ENCODE data around the gene NCAPH2. TPM values are rescaled to one million over a fixed set of nuclear protein-coding genes. Genes with fewer than 3 reads are reported as not detected.

Gene NCAPH2
- total RNA-seq, 2 donors from 2014 or later = 30.6 to 35.9 TPM

DNA sequence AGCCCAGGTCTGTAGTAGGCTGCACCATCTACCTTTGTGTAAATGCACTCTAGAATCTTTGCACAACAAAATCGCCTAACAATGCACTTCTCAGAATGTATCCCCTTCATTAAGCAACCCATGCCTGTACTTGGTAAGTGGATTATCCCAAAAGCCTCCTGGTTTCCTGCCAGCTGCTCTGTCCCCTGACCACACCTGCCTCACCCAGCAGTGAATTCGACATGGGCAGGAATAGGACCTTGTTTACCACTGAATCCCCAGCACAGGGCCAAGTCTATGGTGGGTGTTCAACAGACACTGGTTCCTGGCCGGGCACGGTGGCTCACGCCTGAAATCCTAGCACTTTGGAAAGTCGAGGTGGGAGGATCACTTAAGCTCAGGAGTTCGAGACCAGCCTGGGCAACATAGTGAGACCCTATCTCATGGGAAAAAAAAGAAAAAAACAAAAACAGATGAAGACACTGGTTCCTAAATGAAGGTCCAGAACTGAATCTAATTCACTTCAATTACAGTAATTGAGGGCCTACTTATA, 59.8 kb downstream of the NCAPH2 start:
- Histone ChIP-seq H3K4me1 (peaks cover 34% of the 10 kb centered on the region), H3K27me3 (no peaks in the 10 kb centered on the region), H3K27ac (no peak overlapping the region), H3K36me3 (replicated peaks in 1 of 2; ENCODE audit: insufficient read depth in 1 of 2, low read depth in 2 of 2) (no peaks in the 10 kb centered on the region), H3K9me3 (no peaks in the 10 kb centered on the region), H3K4me3 (no peak overlapping the region)
- TF ChIP-seq, protein P1, sequence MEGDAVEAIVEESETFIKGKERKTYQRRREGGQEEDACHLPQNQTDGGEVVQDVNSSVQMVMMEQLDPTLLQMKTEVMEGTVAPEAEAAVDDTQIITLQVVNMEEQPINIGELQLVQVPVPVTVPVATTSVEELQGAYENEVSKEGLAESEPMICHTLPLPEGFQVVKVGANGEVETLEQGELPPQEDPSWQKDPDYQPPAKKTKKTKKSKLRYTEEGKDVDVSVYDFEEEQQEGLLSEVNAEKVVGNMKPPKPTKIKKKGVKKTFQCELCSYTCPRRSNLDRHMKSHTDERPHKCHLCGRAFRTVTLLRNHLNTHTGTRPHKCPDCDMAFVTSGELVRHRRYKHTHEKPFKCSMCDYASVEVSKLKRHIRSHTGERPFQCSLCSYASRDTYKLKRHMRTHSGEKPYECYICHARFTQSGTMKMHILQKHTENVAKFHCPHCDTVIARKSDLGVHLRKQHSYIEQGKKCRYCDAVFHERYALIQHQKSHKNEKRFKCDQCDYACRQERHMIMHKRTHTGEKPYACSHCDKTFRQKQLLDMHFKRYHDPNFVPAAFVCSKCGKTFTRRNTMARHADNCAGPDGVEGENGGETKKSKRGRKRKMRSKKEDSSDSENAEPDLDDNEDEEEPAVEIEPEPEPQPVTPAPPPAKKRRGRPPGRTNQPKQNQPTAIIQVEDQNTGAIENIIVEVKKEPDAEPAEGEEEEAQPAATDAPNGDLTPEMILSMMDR (IDR thresholded peaks at IDR 0.05) = no peak
- no peak for TF ChIP-seq POLR2A (IDR thresholded peaks at IDR 0.05)
- no peak for DNase-seq
- no peak for ATAC-seq
- intact Hi-C loops (cut with DNase I) = no loop called here
- 89 to 91% methylated on average over 7 of the region's 7 CpGs for WGBS, 2 donors

DNA sequence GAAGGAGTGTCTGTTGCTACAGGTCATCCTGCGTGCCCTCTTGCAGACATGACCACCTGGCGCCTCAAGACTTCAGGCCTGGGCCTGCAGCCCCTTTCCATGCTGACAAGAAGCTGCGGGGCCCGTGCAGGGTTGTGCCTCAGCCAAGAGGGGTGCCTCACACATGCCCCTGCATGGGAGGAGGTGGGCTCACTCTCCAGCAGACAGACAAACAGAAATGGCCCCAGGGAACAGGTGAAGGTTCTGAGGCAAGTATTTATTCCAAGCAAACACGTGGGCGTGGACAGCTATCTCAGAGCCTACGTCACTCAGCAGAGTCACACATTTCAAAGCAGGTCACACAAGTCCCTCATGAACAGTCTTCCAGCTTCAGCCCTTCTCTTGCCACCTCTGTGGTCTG, 60.6 kb downstream of the NCAPH2 start:
- Histone ChIP-seq H3K9me3 (no peaks in the 10 kb centered on the region), H3K36me3 (replicated peaks in 1 of 2; ENCODE audit: insufficient read depth in 1 of 2, low read depth in 2 of 2) (no peaks in the 10 kb centered on the region), H3K27me3 (no peaks in the 10 kb centered on the region), H3K4me1 (peaks cover 29% of the 10 kb centered on the region), H3K4me3 (no peak overlapping the region), H3K27ac (peak overlapping the region in 2 of 4 donors; percentile 30 to 66)
- intact Hi-C loops (cut with DNase I) = no loop called here
- TF ChIP-seq POLR2A (IDR thresholded peaks at IDR 0.05) = no peak
- TF ChIP-seq, protein P1 (IDR thresholded peaks at IDR 0.05) = no peak
- ATAC-seq (peak; percentile 64), DNase-seq (peak in 3 of 4 donors; percentile 45 to 66 (median 56))
- WGBS, 2 donors = 70 to 78% methylated on average over 7 of the region's 7 CpGs

DNA sequence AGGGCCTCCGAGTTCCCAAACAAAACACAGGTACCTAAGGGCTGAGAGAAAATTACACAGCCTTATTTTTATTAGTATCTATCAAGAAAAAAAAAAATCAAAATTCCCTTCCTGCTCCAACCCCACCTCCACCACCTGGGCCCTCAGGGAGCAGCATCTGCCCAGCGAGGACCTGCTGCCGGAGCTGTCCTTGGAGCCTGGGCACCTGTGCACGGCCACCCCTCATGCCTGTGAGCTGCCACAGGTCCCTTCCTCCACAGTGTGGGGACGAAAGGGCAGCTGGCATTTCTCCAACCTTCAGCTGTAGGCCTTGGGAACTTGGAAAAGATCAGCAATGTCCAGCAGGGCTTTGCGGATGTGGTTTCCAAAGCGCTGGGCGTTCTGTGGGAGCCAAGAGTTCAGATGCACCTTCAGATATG, 61.0 kb downstream of the NCAPH2 start:
- Histone ChIP-seq H3K27me3 (no peaks in the 10 kb centered on the region), H3K4me1 (peaks cover 24% of the 10 kb centered on the region), H3K4me3 (no peak overlapping the region), H3K36me3 (replicated peaks in 1 of 2; ENCODE audit: insufficient read depth in 1 of 2, low read depth in 2 of 2) (no peaks in the 10 kb centered on the region), H3K27ac (peak overlapping the region in 2 of 4 donors; percentile 30 to 66), H3K9me3 (no peaks in the 10 kb centered on the region)
- ATAC-seq = peak; percentile 47
- TF ChIP-seq POLR2A (IDR thresholded peaks at IDR 0.05) = no peak
- TF ChIP-seq, protein P1 (IDR thresholded peaks at IDR 0.05) = no peak
- intact Hi-C loops (cut with DNase I) = no loop called here
- DNase-seq = peak; percentile 46 to 80 (median 72)
- WGBS, 2 donors = 38 to 44% methylated on average over 8 of the region's 8 CpGs

DNA sequence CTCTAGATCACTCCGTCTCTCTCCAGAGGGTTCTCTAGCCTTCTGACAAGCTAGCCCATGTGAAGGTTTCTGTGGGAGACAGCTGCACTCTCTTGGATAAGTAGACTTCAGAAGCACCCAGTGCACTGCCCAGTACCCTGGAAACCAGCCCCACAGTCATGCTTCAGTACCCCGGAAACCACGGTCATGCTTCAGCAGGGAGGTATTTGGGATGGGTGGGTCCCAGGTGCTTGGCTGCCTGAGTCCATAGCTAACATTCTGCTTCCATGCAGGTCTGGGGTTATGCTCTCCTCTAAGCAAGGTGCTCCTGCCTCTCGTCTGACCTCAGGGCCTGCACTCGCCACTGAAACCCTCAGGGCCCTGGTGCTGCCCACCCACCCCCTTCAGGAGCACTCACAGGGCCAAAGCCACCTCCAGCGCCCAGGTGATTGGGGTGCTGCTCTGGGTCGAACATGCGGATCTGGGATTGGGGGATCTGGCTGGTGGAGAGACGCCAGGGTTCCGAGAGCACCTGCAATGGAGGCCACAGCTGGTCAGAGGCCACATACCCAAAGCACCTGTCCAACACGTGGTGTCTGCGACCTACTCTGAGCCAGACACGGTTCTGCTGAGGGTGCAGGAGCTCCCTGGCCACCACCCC, 62.0 kb downstream of the NCAPH2 start:
- DNase-seq (no peak), ATAC-seq (no peak)
- Histone ChIP-seq H3K4me1 (peaks cover 18% of the 10 kb centered on the region), H3K4me3 (no peak overlapping the region), H3K9me3 (no peaks in the 10 kb centered on the region), H3K27ac (no peak overlapping the region), H3K27me3 (no peaks in the 10 kb centered on the region), H3K36me3 (replicated peaks in 1 of 2; ENCODE audit: insufficient read depth in 1 of 2, low read depth in 2 of 2) (no peaks in the 10 kb centered on the region)
- TF ChIP-seq, protein P1 (IDR thresholded peaks at IDR 0.05) = no peak
- TF ChIP-seq POLR2A (IDR thresholded peaks at IDR 0.05) = no peak
- intact Hi-C loops (cut with DNase I) = no loop called here
- 69 to 90% methylated on average over 3 to 8 of the region's 13 CpGs for whole genome bisulfite sequencing, 2 donors

DNA sequence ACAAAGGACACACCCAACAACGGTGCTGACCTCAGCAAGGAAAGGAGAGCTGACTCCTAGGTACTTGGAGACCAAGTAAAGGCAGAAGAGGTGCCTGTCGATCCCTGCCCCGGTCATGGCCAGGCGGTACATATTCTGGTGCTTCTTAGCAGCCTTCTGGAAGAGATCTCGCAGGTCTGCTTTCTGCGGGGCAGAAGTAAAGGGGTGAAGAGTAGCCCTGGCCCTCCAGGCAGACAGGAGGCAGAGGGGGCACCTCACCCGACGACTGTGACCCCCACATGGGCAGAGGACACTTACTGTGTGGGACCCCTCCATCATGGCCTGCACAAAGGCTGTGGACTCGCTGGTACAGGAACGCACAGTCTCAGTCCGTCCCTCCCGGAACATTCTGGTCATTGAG, 62.8 kb downstream of the NCAPH2 start:
- Histone ChIP-seq H3K36me3 (replicated peaks in 1 of 2; ENCODE audit: insufficient read depth in 1 of 2, low read depth in 2 of 2) (no peaks in the 10 kb centered on the region), H3K4me1 (peaks cover 18% of the 10 kb centered on the region), H3K9me3 (no peaks in the 10 kb centered on the region), H3K4me3 (no peak overlapping the region), H3K27me3 (no peaks in the 10 kb centered on the region), H3K27ac (no peak overlapping the region)
- TF ChIP-seq, protein P1 (IDR thresholded peaks at IDR 0.05) = no peak
- TF ChIP-seq POLR2A (IDR thresholded peaks at IDR 0.05) = no peak
- WGBS, 2 donors = 94 to 97% methylated on average over 4 to 12 of the region's 12 CpGs
- DNase-seq = no peak
- intact Hi-C loops (cut with DNase I) = no loop called here
- ATAC-seq = no peak
